GM21360 (cell line): ENCODE data around the gene BCL11A.
A peak's percentile ranks its signal among the peaks of the same experiment; 100 is the strongest.

Source experiments
- ATAC-seq: cut with Tn5 transposase; IDR thresholded peaks from one replicate; pipeline ENCODE4 v1.9.1; 2021; ENCODE audit warnings: mild to moderate bottlenecking, moderate library complexity; ENCODE audit not compliant: unreplicated experiment

BCL11A gene

GRCh38 chr2:60488291-60488690, 65.2 kb downstream of the BCL11A start:
- ATAC-seq = peak; percentile 47

DNA sequence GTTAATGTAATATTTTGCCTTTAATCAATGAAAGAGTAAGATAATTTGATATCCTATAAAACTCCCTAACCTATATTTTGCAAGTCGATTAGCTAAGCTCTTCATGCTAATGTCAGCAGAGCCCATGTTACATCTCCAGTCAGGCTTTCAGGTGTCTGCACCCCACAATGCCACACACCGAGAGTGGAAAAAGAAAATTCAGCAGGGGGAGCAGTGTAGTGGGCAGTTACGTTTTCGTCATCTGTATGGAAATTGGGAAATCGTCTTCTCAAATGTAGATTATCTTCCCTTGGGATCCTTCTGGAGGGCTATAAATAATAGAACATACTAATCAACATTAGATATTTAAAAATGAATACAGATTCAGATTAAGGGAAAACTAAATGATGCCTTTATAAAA, 66.3 kb downstream of the BCL11A start:
- no peak for ATAC-seq

GRCh38 chr2:60486551-60486950, 66.9 kb downstream of the BCL11A start:
- no peak for ATAC-seq

DNA sequence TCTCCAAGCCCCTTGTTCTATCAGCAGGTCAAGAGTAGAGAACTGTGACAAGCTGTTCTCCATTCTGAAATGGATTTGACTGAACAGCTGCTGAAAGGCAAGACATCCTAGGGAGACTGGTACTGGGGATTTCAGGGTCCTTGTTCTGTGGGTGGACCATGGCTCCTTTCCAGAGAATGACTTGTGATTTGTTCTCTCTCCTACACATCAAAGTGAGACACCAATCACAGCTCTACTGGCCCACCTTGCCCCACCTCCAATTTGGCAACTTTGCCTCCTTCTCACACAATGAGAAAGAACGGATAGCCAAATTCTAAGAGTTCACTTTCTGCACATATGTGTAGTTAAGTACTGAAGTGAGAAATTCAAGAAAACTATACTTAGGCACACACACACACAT, 67.4 kb downstream of the BCL11A start:
- peak; percentile 47 for ATAC-seq

DNA sequence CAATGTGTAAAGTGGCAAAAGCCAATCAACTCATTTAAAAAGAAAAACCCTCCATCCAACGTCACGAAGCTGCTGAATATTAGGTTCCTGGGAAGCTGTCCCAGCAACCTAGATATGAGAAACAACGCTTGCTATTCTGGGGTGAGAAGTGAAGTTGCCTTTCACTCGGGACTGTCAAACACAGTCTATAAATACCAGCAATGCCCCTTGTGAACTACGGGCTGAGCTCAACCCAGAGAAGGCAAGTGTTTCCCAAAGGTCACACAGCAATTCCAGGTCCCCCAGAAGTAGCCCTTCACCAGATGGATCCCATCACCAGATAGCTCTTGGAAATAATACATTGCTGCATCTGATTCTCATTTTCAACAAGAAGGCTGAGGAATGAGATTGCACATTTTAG, 67.9 kb downstream of the BCL11A start:
- no peak for ATAC-seq

GRCh38 chr2:60485055-60485454, 68.4 kb downstream of the BCL11A start:
- ATAC-seq = no peak

- peak; percentile 37 for ATAC-seq
Measured at GRCh38 chr2:60484133-60484645, 69.3 kb downstream of the BCL11A start.

GRCh38 chr2:60483401-60483800, 70.1 kb downstream of the BCL11A start:
- ATAC-seq = no peak

DNA sequence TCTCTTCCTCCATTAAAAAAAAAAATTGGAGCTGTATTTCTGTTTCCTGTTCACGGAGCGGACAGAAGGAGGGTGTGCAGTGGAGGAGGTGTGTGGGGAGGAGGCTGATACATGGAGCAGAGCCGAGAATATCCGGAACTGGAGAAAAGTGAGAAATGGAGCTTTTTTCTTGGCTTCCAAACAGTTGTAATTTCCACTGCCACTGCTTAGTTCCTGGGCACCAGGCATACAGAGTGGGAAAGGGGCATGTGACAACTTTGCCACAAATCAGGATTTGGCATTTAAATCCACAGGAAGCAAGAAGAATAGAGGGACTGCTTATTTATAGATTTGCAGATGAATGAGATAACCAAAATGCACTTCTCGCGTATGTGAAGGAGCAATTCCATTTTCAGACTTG, 71.2 kb downstream of the BCL11A start:
- no peak for ATAC-seq

DNA sequence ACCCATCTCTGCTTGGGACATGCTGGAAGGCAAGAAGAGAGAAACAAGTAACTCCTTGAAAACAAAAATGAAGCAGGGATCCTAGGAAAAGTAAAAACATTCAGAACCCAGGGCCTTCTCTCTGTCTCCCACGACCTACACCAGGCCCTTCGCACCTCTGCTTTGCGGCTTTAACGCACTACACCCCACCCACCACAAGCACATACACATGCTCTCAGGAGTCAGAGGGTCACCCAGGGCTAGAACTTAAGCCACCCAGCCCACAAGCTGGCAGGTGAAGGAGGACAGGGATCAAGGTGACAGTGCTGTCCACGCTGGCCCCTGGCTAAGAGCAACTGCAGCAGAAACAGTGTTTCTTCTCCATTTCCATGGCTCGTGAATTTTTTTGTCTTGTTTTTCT, 72.2 kb downstream of the BCL11A start:
- ATAC-seq = no peak

GRCh38 chr2:60480089-60480773, 73.2 kb downstream of the BCL11A start:
- ATAC-seq = no peak

GRCh38 chr2:60479226-60480088, 74.0 kb downstream of the BCL11A start:
- ATAC-seq = no peak

GRCh38 chr2:60478660-60479059, 74.8 kb downstream of the BCL11A start:
- no peak for ATAC-seq

DNA sequence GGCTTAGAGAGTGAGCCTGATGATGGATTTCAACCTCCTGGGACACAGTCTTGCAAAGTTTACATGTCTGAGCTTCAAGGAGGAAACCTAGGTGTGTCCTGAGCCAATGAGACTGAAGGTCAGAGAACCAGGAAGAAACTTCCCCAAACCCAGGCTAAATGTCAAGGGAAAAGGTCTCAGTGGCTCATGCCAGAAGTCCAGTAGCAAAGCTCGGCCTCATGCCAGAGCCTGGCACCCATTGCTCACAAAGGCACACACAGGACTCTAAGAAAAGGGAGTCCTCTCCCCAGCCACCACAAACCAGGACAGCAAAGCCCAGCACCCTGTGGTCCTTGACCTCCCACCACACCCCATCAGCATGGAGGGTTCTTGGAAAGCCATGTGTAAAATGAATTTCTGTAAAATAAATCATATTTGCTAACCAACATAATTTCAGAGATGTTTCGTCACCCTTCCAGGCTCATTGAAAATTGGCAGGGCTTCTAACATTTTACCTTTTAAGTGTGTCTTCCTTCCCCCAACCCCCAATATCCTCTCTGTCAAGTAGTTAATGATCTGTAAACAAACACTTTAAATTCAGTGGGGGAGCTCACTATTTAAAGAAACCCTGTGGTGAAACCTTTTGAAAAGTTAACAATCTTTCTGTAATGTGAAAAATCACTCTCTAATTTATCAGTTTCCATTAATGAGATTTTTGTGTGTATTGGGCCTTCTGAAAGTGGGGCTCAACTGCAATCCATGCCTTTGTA, 77.1 kb downstream of the BCL11A start:
- no peak for ATAC-seq

- ATAC-seq = no peak
Measured at GRCh38 chr2:60475123-60475830, 78.2 kb downstream of the BCL11A start.

DNA sequence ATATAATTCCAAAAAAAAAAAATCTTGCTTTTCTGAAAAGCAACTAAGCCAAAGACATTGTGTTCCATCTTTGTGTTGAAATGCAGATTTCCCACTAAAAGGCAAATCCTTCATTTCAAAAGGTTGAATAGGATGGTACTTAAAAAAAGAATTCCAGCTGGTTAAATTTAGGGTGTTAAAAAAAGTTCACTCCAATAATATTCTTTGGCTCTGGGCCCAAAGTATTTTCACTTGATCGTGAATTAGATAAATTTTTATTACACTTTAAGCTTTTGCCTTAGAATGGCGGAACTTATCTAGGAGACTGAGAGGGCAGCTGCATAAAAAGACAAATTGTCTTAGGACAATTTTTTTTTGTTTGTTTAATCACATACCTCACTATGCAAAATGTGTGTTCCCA, 79.2 kb downstream of the BCL11A start:
- no peak for ATAC-seq

DNA sequence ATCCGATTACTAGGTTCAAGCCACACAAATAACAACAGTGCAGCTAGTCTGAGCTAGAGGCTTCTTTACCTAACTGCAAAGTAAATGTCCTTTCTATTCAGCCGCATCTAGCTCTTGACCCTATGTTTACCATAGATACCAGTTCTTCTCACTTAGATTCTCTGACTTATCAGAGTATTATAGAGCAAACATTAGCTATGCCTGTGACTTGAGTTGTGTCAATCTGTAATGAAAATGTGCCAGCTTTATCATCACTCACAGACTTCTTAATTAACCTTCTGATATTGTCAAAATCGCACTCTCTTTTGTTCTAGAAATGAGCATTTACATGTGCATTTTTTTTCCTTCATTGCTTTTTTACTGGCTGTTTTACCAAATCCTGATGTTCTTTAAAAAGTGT, 79.9 kb downstream of the BCL11A start:
- ATAC-seq = no peak

DNA sequence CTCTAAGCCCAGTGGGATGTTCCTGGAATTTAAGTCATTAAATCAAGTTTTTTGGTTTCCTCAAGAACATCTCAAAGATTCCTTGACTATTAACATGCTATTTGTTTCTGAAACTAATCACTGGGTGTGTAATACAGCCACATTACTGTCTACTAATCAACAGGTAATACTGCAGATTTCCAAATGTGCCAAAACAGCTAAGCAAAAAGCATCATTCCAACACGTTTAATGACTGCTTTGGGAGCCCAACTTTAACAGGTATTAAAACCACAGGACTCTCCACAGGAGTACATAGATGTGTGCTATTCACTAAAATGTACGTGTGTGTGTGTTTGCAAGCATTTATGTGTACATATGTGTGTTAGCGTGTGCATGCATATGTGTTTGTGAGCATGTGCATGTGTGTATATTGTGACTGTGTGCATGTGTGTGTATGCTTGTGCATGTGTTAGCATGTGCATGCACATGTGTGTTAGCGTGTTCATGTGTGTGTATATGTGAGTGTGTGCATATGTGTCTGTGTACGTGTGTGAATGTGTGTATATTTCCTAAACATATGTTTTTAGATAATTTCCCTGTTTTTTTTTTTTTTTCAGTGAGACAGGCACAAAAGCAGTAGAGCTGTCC, 80.7 kb downstream of the BCL11A start:
- no peak for ATAC-seq

- no peak for ATAC-seq
Measured at GRCh38 chr2:60472041-60472440, 81.4 kb downstream of the BCL11A start.

GRCh38 chr2:60470340-60470739, 83.1 kb downstream of the BCL11A start:
- no peak for ATAC-seq
